CD4-positive, alpha-beta T cell (primary cell): ENCODE results near the gene P3H1. TPM values are rescaled to one million over a fixed set of nuclear protein-coding genes. Genes with fewer than 3 reads are reported as not detected.

Experiments
- ATAC-seq: fragments of 200-7000 bp; cut with Tn5 transposase; one replicate; pipeline ENCODE4 v1.10.0; 2022; ENCODE audit warnings: mild to moderate bottlenecking; ENCODE audit not compliant: poor library complexity
- CTCF ChIA-PET: fragments of 350-600 bp; sonication (Branson Sonifier 250); formaldehyde crosslinking; loops from one replicate; lab custom pipeline; 2021; ENCODE audit warnings: antibody characterized with exemption, inconsistent platforms; lab: Charles Lee
- POLR2A ChIA-PET: fragments of 350-600 bp; sonication (Branson Sonifier 250); formaldehyde crosslinking; loops from one replicate; lab custom pipeline; 2021; ENCODE audit warnings: antibody characterized with exemption, inconsistent platforms; lab: Charles Lee
- DNase-seq, 14 experiments: peaks; one replicate each; pipeline ENCODE4 v3.0.0-alpha.2; 2013 to 2020; ENCODE audit warnings: mixed read lengths in 2 of 14
- H3K27ac ChIP-seq, 2 donors: one replicate each; pipeline versions ENCODE4 v1.5.1 to v1.7.0; 2013; ENCODE audit warnings: low read length in 2 of 2, low read depth in 1 of 2, mild to moderate bottlenecking in 1 of 2
- H3K27me3 ChIP-seq, 2 experiments: 1 replicate in 1 of 2; 2 replicates in 1 of 2; pipeline versions ENCODE4 v1.6.1 to v1.7.0; 2013; ENCODE audit warnings: low read length in 2 of 2, control low read depth in 1 of 2, mild to moderate bottlenecking in 1 of 2, moderate library complexity in 1 of 2; ENCODE audit not compliant: insufficient read depth in 2 of 2, control insufficient read depth in 1 of 2
- H3K36me3 ChIP-seq: one replicate; pipeline ENCODE4 v1.6.1; 2013; ENCODE audit warnings: low read length, control low read depth; ENCODE audit not compliant: insufficient read depth
- H3K4me1 ChIP-seq: one replicate; pipeline ENCODE4 v1.6.1; 2013; ENCODE audit warnings: low read length, control low read depth; ENCODE audit not compliant: insufficient read depth
- H3K4me3 ChIP-seq: one replicate; pipeline ENCODE4 v1.5.1; 2013; ENCODE audit warnings: mild to moderate bottlenecking, low read length, moderate library complexity
- H3K9me3 ChIP-seq, 2 experiments: 1 replicate in 1 of 2; 2 replicates in 1 of 2; pipeline versions ENCODE4 v1.6.1 to v1.7.0; 2013; ENCODE audit warnings: low read length in 2 of 2, mild to moderate bottlenecking in 2 of 2, control low read depth in 1 of 2, moderate library complexity in 1 of 2; ENCODE audit not compliant: control insufficient read depth in 1 of 2, insufficient read depth in 1 of 2
- H3K27ac Mint-ChIP-seq: one replicate; pipeline ENCODE4 v1.8.0; 2020; ENCODE audit warnings: mixed read lengths
- H3K27me3 Mint-ChIP-seq: one replicate; pipeline ENCODE4 v1.8.0; 2021; ENCODE audit warnings: mixed read lengths
- H3K36me3 Mint-ChIP-seq: one replicate; pipeline ENCODE4 v1.8.0; 2021; ENCODE audit warnings: low read depth, mixed read lengths
- H3K4me1 Mint-ChIP-seq: one replicate; pipeline ENCODE4 v1.8.0; 2021; ENCODE audit warnings: low read depth, mixed read lengths
- H3K4me3 Mint-ChIP-seq: one replicate; pipeline ENCODE4 v1.8.0; 2020; ENCODE audit warnings: mild to moderate bottlenecking, mixed read lengths
- H3K9me3 Mint-ChIP-seq: one replicate; pipeline ENCODE4 v1.8.0; 2020; ENCODE audit warnings: mixed read lengths
- intact Hi-C, 2 experiments: fragments of 100-400 bp; cut with DNase I in 1 of 2; cut with micrococcal nuclease in 1 of 2; formaldehyde crosslinking; loops; one replicate each; pipeline versions ENCODE4 v1.15.1 to v1.9.0; 2023 to 2025; cut with DNase I, micrococcal nuclease
- total RNA-seq, 174 experiments: library from RNA in 2 of 174; stranded (reverse) in 2 of 174; gene quantifications; one replicate each; pipeline ENCODE4 v1.2.3 and lab custom pipeline; 2021 to 2026
- TF ChIP-seq, protein P1 (sequence below): fragments of 200-600 bp; IDR thresholded peaks from one replicate; pipeline ENCODE4 v1.8.0; 2022; ENCODE audit warnings: antibody characterized with exemption, mild to moderate bottlenecking

P3H1 gene
- total RNA-seq, 2 experiments from 2014 or later, result 17.6 to 20.9 TPM

DNA sequence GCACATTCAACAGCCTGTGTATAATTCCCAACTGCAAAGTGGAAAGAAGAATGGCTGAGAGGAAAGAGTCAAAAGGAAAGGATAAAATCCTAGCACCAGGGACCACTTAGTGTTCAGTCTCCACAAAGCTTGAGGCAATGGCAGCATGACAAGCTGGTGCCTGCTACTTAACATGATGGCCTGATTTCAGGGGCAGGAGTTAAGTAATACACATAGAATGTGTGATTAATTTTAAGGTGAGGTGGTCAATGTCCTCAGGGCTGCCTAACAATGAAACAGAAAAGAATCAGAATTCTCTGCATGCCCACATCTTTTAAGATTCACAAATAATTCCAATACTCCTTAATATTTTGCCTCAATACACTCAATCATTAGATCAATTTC lies 8.9 kb downstream of the P3H1 start:
- POLR2A ChIA-PET, result interaction anchor here (0.6 to 3.3 kb wide), 2 partner anchors 9 to 27 kb away, joined by 4 to 21 read pairs; partner anchors contain the start of genes C1orf50, P3H1 and TMEM269
- intact Hi-C loops, result no loop called here
- TF ChIP-seq, protein P1, sequence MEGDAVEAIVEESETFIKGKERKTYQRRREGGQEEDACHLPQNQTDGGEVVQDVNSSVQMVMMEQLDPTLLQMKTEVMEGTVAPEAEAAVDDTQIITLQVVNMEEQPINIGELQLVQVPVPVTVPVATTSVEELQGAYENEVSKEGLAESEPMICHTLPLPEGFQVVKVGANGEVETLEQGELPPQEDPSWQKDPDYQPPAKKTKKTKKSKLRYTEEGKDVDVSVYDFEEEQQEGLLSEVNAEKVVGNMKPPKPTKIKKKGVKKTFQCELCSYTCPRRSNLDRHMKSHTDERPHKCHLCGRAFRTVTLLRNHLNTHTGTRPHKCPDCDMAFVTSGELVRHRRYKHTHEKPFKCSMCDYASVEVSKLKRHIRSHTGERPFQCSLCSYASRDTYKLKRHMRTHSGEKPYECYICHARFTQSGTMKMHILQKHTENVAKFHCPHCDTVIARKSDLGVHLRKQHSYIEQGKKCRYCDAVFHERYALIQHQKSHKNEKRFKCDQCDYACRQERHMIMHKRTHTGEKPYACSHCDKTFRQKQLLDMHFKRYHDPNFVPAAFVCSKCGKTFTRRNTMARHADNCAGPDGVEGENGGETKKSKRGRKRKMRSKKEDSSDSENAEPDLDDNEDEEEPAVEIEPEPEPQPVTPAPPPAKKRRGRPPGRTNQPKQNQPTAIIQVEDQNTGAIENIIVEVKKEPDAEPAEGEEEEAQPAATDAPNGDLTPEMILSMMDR, result no peak
- CTCF ChIA-PET, result interaction anchor here (1.0 kb wide), 1 partner anchor 180 kb away, joined by 3 read pairs; no protein-coding TSS in a partner anchor
- no peaks in the 10 kb centered on the region for H3K4me1 ChIP-seq
- ATAC-seq, result no peak
- no peaks in the 10 kb centered on the region for H3K9me3 ChIP-seq
- Mint-ChIP-seq H3K27ac (no peak overlapping the region), H3K9me3 (no peaks in the 10 kb centered on the region), H3K4me3 (no peak overlapping the region), H3K36me3 (peaks cover 72% of the 10 kb centered on the region), H3K27me3 (no peaks in the 10 kb centered on the region), H3K4me1 (peaks cover 4% of the 10 kb centered on the region)
- peaks cover 75% of the 10 kb centered on the region for H3K36me3 ChIP-seq
- no peak overlapping the region for H3K4me3 ChIP-seq
- DNase-seq, result no peak
- H3K27ac ChIP-seq, result no peak overlapping the region
- no peaks in the 10 kb centered on the region for H3K27me3 ChIP-seq

DNA sequence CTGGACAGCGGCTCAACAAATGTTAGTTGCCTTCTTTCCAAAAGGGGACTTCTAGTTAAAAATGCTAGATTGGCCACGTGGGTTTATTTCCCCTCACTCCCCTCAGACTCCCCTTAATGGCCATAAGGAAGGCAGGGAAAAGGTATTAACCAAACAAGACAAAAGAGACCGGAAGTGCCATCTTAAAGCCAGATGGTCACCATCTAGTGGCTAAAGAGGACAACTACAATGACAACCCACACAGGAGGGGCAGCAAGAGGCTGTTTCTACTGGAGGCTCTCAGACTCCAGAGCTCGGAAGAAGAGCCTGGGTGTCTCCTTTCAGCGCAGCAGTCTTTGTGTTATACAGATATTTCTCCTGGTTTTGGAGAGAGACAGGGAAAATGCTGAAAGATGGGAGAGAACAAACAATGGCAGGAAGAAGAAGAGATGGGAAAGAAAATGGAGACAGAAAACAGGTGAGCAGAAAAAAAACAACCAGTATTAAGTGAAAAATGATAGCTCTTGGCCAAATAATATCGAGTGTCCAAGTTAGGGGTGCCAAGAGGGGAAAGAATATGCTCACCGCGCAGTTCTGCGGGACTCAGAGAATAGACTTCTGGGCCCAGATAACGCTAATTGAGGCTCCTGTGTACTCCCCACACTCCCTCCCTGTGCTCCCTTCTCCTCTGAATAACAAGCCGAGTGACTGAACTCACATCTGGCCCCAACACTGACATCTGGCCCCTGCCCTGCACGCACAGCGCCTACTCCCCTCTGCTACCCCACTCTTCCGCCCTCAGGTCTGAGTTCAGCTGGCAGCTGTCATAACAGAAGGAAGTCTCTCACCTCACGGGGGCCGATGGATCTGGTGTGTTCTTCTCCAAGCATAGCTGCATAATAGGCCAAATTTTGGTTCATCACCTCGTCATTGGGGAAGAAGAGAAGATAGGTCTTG lies 9.6 kb downstream of the P3H1 start:
- H3K27me3 ChIP-seq, result no peaks in the 10 kb centered on the region
- Mint-ChIP-seq H3K27me3 (no peaks in the 10 kb centered on the region), H3K4me1 (peaks cover 4% of the 10 kb centered on the region), H3K4me3 (no peak overlapping the region), H3K27ac (no peak overlapping the region), H3K36me3 (peaks cover 79% of the 10 kb centered on the region), H3K9me3 (no peaks in the 10 kb centered on the region)
- CTCF ChIA-PET, result interaction anchor here (0.6 to 1.2 kb wide), 3 partner anchors 17 to 179 kb away, joined by 3 read pairs; partner anchors contain the start of gene CLDN19
- intact Hi-C loops, result no loop called here
- ATAC-seq (peak; percentile 44), DNase-seq (peak in 3 of 14 experiments; percentile 33 to 62 (median 59))
- POLR2A ChIA-PET, result interaction anchor here (3.3 kb wide), 1 partner anchor 10 kb away, joined by 21 read pairs; the partner anchor contains the start of genes C1orf50 and P3H1
- peaks cover 79% of the 10 kb centered on the region for H3K36me3 ChIP-seq
- no peak overlapping the region for H3K4me3 ChIP-seq
- H3K4me1 ChIP-seq, result no peaks in the 10 kb centered on the region
- TF ChIP-seq, protein P1, result peak; percentile 58
- H3K27ac ChIP-seq, result no peak overlapping the region
- no peaks in the 10 kb centered on the region for H3K9me3 ChIP-seq

DNA sequence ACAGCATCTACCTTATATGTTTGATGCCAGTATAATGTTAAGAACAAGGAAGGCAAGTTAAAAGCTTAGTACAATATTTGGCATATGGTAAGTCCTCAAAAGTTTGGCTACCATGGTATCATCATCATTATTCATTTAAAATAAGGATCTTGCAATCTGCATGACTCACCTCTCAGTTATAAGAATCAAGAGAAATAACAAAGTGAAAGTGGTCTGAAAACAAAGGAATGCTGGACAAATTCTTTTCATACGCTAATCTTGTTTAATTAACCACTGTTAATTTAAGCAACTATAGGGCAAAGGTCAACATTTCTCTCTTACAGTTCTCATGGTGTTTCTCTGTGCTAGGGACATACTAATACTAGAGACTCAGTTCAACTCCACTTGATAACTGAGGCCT lies 13.8 kb downstream of the P3H1 start:
- POLR2A ChIA-PET, result interaction anchor here (0.9 kb wide), 1 partner anchor 13 kb away, joined by 3 read pairs; no protein-coding TSS in a partner anchor
- no peaks in the 10 kb centered on the region for H3K9me3 ChIP-seq
- H3K9me3 Mint-ChIP-seq, result no peaks in the 10 kb centered on the region
- H3K36me3 ChIP-seq, result peaks cover 79% of the 10 kb centered on the region
- no peaks in the 10 kb centered on the region for H3K27me3 Mint-ChIP-seq
- H3K4me1 Mint-ChIP-seq, result peaks cover 4% of the 10 kb centered on the region
- no peaks in the 10 kb centered on the region for H3K27me3 ChIP-seq
- intact Hi-C loops, result no loop called here
- TF ChIP-seq, protein P1, result no peak
- ATAC-seq, result no peak
- no peak overlapping the region for H3K27ac ChIP-seq
- no peaks in the 10 kb centered on the region for H3K4me1 ChIP-seq
- CTCF ChIA-PET, result interaction anchor here (0.9 kb wide), 1 partner anchor 580 kb away, joined by 3 read pairs; no protein-coding TSS in a partner anchor
- H3K4me3 Mint-ChIP-seq, result no peak overlapping the region
- H3K4me3 ChIP-seq, result no peak overlapping the region
- H3K27ac Mint-ChIP-seq, result no peak overlapping the region
- no peak for DNase-seq
- H3K36me3 Mint-ChIP-seq, result peaks cover 91% of the 10 kb centered on the region
